ENCODE results near the gene FGFRL1. TPM values are rescaled to one million over a fixed set of nuclear protein-coding genes. Genes with fewer than 3 reads are reported as not detected.
A peak's percentile ranks its signal among the peaks of the same experiment; 100 is the strongest.
"Not testable (repeated sequence)": the region's sequence is repeated elsewhere in the genome, so short reads cannot be mapped to it uniquely, and the experiment has no call there.

The FGFRL1 gene
- total RNA-seq, 2 donors from 2014 or later = 12.0 to 16.7 TPM

DNA sequence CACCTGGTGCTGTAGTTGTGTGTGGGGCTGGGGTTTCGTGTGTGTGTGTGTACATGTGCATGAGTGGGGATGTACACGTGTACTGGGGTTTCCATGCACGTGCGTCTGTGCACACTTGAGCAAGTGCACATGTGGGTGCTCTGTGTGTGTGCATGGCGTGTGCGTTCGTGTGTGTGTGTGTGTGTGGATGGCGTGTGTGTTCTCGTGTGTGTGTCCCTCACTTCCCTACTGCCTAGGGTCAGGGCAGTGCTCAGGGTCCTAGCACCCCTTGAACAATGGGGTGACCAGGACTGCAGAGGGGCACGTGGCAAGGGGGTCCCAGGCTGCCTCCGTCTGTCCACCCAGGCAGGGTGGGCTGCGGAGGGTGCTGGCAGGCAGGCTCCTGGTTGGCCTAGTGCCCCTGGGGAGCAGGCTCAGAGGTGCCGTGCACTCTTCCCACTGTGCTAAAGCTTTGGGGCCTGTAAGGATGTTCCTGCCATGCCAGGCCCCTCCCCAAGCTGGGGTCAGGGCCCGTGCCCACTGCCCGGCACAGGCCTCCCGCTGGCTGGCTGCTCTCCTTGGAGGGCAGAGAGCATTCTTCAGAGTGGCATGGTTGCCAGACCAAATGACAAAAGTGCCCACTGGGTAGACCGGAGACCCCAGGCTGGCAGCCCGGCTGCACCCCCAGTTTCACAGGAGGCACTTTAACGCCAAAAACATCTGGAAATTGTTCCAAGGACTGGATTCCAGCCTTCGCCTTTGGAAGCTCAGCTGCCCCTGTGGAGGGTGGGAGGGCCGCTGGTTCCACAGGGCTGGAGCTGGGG is 29.1 kb downstream of the FGFRL1 start:
- Mint-ChIP-seq H3K27ac (no peak overlapping the region), H3K4me3 (no peak overlapping the region), H3K36me3 (ENCODE audit: low read depth) (no peaks in the 10 kb centered on the region), H3K27me3 (peaks cover 4% of the 10 kb centered on the region), H3K4me1 (peaks cover 5% of the 10 kb centered on the region), H3K9me3 (no peaks in the 10 kb centered on the region)
- no peak for ATAC-seq (replicated peaks)

DNA sequence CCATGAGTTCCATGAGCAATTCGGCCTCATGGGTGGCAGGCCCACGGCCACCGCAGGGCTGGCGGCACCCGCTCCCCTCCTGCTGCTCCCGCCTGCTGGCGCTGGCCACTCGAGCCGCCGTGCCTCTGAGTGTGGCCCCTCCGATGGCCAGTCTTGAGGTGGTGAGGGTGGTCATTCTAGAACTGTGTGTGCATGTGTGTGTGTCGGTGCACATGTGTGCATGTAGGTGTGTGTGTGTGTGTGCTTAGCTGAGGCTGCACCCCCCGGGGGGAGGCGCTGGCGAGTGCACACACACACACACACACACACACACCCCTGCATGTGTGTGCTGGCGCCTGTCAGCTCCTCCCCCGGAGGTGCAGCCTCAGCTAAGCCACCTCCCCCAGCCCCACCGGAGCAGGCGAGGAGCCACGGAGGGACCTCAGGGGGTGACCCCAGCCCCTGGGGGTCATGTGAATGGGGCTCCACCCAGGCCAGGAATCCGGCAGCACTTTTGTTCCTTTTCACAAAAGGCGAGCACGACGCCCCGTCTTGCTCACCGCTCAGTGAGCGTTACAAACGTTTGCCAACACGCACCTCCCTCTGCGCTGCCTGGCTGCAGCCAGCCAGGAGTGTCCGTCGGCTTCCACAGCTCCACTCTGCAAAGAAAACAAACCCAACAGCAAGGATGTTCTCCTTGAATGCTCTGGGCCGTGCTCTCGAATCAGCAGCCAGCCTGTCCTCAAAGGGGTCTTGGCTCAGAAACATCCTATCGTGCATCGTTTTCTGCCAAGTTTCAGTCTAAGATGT is 29.9 kb downstream of the FGFRL1 start:
- peaks cover 4% of the 10 kb centered on the region for H3K27me3 Mint-ChIP-seq
- no peak for ATAC-seq (replicated peaks)
- no peaks in the 10 kb centered on the region for H3K9me3 Mint-ChIP-seq
- no peak overlapping the region for H3K27ac Mint-ChIP-seq
- peaks cover 5% of the 10 kb centered on the region for H3K4me1 Mint-ChIP-seq
- no peak overlapping the region for H3K4me3 Mint-ChIP-seq
- H3K36me3 Mint-ChIP-seq (ENCODE audit: low read depth) = no peaks in the 10 kb centered on the region

DNA sequence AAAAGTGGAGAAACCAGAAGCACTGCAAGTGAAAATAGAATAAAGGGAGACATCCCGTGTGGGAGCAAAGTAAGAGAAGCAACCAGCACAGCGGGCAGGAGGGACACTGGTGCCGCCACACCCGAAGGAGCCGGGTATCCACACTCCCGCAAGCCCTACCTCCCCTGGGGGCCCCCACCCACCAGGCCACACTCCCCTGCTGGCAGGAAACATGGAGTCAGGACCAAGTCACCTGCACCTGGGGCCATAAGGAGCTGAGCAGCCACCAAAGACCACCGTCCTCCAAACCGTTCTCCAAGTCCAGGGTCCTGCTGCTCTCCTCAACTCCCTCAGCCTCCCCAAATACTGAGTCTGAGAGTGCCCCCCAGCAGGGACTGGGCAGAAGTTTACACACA is 30.5 kb downstream of the FGFRL1 start:
- H3K9me3 Mint-ChIP-seq = no peaks in the 10 kb centered on the region
- peaks cover 8% of the 10 kb centered on the region for H3K27me3 Mint-ChIP-seq
- no peak overlapping the region for H3K27ac Mint-ChIP-seq
- H3K4me3 Mint-ChIP-seq = no peak overlapping the region
- peaks cover 5% of the 10 kb centered on the region for H3K4me1 Mint-ChIP-seq
- peaks cover 4% of the 10 kb centered on the region for H3K36me3 Mint-ChIP-seq (ENCODE audit: low read depth)
- ATAC-seq (replicated peaks) = no peak

DNA sequence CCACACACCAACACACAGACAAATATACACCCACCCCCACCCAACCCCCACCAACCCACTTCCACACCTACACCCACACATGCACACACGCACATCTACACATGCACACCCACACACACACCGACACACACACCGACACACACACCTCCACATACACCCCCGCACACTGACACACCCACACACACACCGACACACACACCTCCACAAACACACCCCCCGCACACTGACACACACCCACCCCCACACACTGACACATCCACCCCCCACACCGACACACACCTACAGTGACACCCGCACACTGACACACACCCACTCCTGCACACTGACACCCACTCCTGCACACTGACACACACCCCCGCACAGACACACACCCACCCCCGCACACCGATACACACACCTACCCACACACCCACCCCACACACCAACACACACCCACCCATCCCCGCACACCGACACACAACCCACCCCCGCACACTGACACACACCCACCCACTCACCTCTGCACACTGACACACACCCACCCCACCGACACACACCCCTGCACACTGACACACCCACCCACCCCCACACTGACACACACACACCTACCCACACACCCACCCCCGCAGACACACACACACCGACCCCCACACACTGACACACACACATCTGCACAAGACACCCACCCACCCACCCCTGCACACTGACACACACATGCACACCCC is 31.1 kb downstream of the FGFRL1 start:
- no peak overlapping the region for H3K27ac Mint-ChIP-seq
- ATAC-seq (replicated peaks) = no peak
- H3K9me3 Mint-ChIP-seq = no peaks in the 10 kb centered on the region
- H3K36me3 Mint-ChIP-seq (ENCODE audit: low read depth) = peaks cover 5% of the 10 kb centered on the region
- no peak overlapping the region for H3K4me3 Mint-ChIP-seq
- H3K27me3 Mint-ChIP-seq = peaks cover 9% of the 10 kb centered on the region
- H3K4me1 Mint-ChIP-seq = peaks cover 5% of the 10 kb centered on the region

DNA sequence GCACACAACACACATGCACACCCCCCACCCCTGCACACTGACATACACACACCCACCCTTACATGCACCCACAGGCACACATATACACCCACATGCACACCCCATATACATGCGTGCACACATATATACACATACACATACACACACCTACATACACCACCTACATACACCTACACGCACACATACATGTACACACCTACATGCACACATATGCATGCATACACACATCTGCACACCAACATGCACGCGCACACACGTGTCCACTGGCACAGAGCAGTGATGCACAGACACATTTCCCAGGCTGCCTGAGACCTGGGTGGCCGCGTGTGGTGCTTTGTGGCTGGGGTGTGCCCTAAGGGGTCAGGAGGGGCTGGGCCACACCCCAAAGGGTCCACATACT is 31.7 kb downstream of the FGFRL1 start:
- Mint-ChIP-seq H3K36me3 (ENCODE audit: low read depth) (peaks cover 5% of the 10 kb centered on the region), H3K4me3 (no peak overlapping the region), H3K27me3 (peaks cover 13% of the 10 kb centered on the region), H3K4me1 (peaks cover 5% of the 10 kb centered on the region), H3K9me3 (no peaks in the 10 kb centered on the region), H3K27ac (no peak overlapping the region)
- peak; percentile 10 for ATAC-seq (replicated peaks)

DNA sequence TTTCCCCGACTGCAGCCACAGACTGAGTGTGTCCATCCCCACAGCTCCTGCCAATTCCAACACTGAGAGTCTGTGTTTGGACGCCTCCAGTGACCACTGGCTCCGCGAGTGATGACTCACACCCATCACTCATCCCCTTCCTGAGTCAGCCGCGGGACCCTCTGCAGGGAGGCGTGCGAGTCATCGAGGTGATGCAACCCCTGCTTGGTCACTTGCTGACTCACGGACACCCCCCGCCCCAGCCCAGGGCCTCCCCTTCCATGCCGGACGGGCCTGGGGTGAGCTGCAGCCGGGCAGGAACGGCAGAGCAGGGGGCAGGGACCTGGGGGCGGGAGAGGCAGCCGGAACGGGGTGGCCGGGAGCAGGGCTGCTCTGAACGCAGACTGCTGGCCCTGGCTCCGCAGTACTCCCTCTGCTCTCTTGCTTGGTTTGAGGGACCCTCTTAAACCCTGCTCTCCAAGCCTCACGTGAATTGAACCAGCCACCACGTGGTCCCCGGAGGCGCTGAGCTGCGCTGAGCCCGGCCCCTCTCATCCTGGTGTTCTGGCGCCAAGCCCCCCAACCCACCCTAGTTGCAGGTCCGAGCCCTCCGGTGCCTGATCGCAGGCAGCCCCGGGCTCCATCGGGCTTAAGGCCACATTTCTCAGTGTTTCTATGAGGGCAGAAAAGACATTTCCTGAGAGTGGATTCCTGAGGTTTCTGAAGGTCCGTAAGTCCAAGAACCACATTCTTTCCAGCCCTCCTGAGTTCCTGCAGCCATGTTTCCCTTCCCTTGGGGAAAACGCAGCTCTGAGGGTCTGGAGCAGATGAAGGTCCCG is 32.4 kb downstream of the FGFRL1 start:
- Mint-ChIP-seq H3K4me3 (no peak overlapping the region), H3K9me3 (no peaks in the 10 kb centered on the region), H3K36me3 (ENCODE audit: low read depth) (peaks cover 5% of the 10 kb centered on the region), H3K27ac (no peak overlapping the region), H3K27me3 (peaks cover 18% of the 10 kb centered on the region), H3K4me1 (peaks cover 10% of the 10 kb centered on the region)
- ATAC-seq (replicated peaks) = peak; percentile 82

DNA sequence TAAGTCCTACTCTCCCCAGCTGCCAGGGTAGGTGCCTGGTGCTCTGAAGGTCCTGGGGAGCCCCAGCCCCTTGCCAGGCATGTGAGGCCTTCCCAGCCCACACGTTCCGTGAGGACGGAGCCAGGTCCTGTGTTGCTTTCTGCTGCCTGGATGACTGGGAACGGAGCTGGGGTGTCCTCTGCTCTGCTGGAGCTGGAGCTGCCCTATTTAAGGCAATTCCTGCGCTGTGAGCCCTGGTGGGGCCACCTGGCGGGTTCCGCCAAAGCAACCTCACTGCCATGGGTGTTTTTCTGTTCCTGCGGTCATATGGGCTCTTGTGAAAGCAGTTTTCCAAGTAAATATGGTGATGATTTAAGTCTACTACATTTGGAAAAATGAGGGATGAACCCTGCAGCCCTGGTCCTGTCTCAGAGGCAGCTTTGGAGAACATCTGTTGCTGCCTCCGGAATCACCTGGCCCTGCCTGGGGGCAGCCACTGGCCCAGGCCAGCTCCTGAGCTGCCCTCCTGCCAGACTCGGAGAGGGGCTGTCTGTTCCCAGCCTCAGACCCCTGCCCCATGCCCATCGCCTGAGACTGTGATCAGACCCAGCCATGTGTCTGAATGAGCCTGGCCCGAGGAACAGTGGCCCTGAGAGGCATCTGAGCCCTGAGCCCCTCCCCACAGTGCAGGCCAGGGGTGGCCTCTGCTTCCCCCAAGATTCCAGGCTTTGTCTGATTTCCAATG is 33.2 kb downstream of the FGFRL1 start:
- no peak overlapping the region for H3K27ac Mint-ChIP-seq
- H3K4me1 Mint-ChIP-seq = peaks cover 10% of the 10 kb centered on the region
- peaks cover 5% of the 10 kb centered on the region for H3K36me3 Mint-ChIP-seq (ENCODE audit: low read depth)
- H3K9me3 Mint-ChIP-seq = no peaks in the 10 kb centered on the region
- peaks cover 18% of the 10 kb centered on the region for H3K27me3 Mint-ChIP-seq
- no peak for ATAC-seq (replicated peaks)
- H3K4me3 Mint-ChIP-seq = no peak overlapping the region

DNA sequence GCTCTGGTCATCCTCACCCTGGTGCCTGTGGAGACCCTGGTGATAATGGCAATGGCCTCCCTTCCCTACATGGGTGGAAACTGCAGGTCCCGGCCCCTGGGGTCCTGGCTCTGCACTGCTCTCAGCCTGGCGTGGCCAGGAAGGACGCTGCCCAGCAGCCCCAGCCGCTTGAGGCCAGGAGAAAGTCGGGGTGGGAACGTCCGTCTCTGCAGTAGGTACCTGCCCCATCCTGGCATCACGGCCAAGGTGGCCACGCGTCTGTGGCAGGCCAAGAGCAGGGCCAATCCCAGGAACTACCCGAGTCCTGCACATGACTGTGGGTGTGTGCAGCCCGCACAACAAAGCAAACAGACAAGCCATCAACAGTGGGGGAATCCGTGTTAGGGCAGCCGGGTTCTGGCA is 33.8 kb downstream of the FGFRL1 start:
- Mint-ChIP-seq H3K27ac (no peak overlapping the region), H3K27me3 (peaks cover 18% of the 10 kb centered on the region), H3K9me3 (no peaks in the 10 kb centered on the region), H3K4me1 (peaks cover 10% of the 10 kb centered on the region), H3K36me3 (ENCODE audit: low read depth) (peaks cover 5% of the 10 kb centered on the region), H3K4me3 (no peak overlapping the region)
- no peak for ATAC-seq (replicated peaks)

DNA sequence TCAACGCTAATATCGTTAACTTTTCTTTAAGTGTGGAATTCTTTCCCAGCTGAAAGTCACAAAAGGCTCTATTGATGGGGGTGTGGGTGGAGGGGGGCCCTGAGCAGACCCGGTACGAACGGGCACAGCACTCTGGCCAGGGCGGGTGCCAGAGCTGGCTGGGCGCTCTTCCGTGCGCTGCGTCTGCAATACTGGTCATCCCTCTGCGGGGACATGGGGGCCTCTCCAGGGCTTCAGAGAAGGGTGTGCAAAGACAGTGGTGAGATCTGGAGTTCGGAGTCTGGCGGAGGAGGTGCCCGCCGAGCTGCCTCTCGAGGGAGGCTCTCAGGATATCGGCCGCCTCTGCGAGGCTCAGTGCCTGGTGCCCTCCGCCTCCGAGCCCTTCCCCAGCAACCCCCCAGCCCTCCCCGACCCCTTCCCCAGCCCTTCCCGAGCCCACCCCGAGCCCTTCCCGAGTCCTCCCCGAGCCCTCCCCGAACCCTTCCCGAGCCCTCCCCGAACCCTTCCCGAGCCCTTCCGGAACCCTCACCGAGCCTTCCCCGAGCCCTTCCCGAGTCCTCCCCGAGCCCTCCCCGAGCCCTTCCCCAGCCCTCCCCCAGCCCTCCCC is 34.3 kb downstream of the FGFRL1 start:
- Mint-ChIP-seq H3K27ac (no peak overlapping the region), H3K36me3 (ENCODE audit: low read depth) (peaks cover 5% of the 10 kb centered on the region), H3K9me3 (no peaks in the 10 kb centered on the region), H3K4me3 (no peak overlapping the region), H3K27me3 (peaks cover 18% of the 10 kb centered on the region), H3K4me1 (peaks cover 10% of the 10 kb centered on the region)
- no peak for ATAC-seq (replicated peaks)

DNA sequence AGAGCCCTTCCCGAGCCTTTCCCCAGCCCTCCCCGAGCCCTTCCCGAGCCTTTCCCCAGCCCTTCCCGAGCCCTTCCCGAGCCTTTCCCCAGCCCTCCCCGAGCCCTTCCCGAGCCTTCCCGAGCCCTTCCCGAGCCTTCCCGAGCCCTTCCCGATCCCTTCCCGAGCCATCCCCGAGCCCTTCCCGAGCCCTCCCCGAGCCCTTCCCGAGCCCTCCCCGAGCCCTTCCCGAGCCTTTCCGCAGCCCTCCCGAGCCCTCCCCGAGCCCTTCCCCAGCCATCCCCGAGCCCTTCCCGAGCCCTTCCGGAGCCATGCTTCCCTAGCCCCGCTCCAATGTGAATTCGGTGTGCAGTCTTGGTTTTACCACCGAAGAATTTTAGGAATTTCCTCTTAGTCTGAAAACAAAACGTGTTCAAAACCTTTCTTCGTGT is 35.2 kb downstream of the FGFRL1 start:
- ATAC-seq (replicated peaks); H3K9me3 Mint-ChIP-seq; H3K27ac Mint-ChIP-seq; H3K4me3 Mint-ChIP-seq; H3K36me3 Mint-ChIP-seq (ENCODE audit: low read depth); H3K4me1 Mint-ChIP-seq: not testable (repeated sequence)
- H3K27me3 Mint-ChIP-seq = peaks cover 18% of the 10 kb centered on the region

DNA sequence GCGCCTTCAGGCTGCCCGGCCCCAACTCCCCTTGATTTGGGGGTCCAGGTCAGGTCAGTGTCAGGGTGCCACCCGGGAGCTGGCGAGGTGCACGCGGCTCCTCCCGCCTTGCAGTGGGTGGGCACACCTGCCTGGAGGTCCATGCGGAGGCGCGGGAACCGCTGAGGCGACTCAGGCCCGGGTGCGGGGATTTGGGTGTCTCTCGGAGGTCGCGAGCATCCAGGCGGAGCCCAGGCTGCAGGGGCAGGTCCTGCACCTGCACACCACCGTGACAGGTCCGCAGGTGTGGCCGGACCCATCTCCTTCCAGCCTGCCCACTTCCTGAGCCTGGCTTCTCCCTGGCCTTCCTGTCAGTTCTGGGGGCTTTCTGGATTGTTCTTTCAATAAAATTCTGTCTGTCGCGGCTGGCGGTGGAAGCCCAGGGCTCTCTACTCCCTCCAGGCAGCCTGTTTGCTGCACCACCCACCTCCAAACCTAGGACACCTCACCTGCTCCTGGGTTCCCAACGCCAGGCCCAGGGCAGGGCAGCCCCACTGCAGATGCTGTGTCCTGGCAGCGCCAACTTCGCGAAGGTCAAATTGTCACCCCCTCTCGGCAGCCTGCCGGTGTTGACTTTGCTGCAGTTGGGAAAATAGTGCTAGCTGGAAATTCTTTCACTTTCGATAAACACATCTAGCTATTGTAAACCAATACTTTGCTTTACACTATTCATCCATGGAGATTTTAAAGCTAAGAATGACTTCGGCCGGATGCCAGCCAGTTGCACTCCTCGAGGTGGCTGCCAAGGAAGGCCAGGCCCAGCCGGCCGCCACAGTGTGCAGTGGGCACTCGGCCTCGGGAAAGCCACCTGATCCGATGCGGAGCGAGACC is 35.9 kb downstream of the FGFRL1 start:
- no peaks in the 10 kb centered on the region for H3K9me3 Mint-ChIP-seq
- H3K27me3 Mint-ChIP-seq = peaks cover 22% of the 10 kb centered on the region
- H3K4me3 Mint-ChIP-seq = no peak overlapping the region
- ATAC-seq (replicated peaks) = no peak
- no peak overlapping the region for H3K27ac Mint-ChIP-seq
- H3K4me1 Mint-ChIP-seq = peaks cover 10% of the 10 kb centered on the region
- H3K36me3 Mint-ChIP-seq (ENCODE audit: low read depth) = peaks cover 5% of the 10 kb centered on the region

DNA sequence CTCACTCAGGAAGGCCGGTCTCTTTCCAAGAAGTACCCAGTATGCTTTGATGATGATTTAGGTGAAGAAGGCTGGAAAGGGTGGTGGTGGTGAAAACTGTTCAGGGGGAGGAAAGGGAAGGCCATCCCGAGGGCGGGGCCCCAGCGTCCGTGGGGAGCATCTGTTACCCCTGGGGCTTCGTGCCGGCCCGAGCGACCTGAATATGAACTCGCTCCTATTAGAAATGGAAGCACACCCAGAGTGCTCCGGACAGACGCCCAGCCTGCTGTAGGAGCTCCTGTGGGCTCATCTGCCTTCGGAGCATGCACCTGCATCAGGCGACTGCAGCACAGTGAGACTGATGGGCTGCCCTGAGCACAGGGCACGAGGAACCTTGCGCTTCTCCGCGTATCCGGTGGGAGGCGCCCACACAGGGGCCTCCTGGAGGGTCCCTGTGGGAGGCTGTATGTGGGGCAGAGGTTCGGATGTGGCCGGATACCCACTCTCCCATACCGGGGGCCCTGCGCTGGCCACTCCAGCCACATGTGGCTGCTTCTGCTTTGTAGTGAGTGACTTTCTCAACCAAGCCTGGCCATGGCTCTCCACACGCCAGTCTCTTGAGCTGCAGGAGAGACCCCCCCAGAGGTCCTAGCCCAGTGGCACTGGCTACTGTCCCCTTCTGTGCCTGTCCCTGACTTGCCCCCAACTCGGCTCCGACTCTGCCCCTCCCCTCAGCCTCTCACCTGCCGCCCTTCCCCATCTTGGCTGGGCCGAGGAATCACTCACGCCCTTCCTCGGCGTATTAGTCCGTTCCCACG is 36.7 kb downstream of the FGFRL1 start:
- peaks cover 19% of the 10 kb centered on the region for H3K27me3 Mint-ChIP-seq
- ATAC-seq (replicated peaks) = no peak
- H3K9me3 Mint-ChIP-seq = no peaks in the 10 kb centered on the region
- no peak overlapping the region for H3K27ac Mint-ChIP-seq
- peaks cover 7% of the 10 kb centered on the region for H3K4me1 Mint-ChIP-seq
- no peak overlapping the region for H3K4me3 Mint-ChIP-seq
- H3K36me3 Mint-ChIP-seq (ENCODE audit: low read depth) = peaks cover 5% of the 10 kb centered on the region

Data from activated T-helper 17 cell treated with anti-CD3 and anti-CD28 coated beads, Interleukin-2, amount 50 U/mL, for 72 hours (primary cell).